Activated CD8-positive, alpha-beta memory T cell treated with anti-CD3 and anti-CD28 coated beads for 4 hours (primary cell): ENCODE results near the gene CCDC73.
A peak's percentile ranks its signal among the peaks of the same experiment; 100 is the strongest.
"Not testable (repeated sequence)": the region's sequence is repeated elsewhere in the genome, so short reads cannot be mapped to it uniquely, and the experiment has no call there.

ENCODE experiments used
- DNase-seq, 2 donors: peaks; one replicate each; pipeline ENCODE4 v3.0.0-alpha.2; 2020; ENCODE audit warnings: low read depth in 2 of 2

CCDC73 gene

DNA sequence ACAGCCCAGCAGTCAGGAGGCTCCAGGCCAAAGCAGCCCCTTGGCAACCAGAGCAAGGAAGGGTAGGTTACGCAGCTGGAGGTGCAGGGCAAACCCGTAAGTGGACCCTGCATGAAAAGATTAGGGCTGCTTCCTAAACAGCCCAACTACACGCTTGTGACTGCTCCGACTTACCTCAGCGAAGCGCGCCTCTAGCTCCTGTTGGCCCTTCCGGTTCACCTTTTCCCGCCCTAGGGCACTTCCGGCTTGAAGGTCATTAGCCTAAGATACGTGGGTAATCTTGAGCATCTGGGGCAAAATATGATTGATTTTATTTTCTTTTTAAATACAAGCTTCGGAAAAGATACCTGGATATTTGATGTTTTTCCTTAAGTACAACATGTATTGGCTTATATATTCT lies at the start of gene CCDC73:
Gene CCDC73 (minus strand): TSS at position 224 of the 400 bp plus-strand sequence. CDS start 34,419 bp downstream, outside the sequence.
- DNase-seq: no peak

DNA sequence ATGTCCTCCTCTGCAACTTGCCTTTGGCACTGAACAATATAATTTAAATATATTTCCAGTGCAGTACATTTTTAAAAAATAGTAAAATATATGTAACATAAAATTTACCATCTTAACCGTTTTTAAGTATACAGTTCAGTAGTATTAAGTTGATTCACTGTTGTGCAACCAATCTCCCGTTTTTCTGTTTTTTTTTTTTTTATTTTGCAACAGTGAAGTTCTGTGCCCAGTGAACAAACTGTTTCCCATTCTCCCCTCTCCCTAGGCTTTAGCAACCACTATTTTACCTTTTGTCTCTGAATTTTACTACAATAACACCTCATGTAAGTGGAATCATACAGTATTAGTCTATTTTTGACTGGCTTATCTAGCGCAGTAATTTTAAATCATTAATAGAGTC lies 49.1 kb upstream of the CCDC73 start:
- DNase-seq: no peak

DNA sequence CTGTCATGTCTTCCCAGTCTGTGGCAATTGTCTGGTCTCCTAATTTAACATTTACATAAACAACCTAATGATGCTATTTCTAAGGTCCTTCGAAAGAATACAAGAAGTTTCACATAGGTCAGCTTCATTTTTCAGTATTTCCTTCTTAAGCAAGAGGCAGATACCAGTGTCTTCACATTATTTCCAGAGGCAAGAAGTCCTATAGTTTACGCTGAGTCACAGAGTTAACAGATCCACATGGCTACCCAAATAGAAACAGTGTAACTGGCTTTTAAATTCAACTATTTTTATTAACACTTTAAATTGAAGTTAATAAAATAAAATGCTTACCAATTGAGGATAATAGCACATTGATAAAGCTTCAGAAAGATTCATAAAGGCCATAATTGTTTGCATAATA lies 46.1 kb upstream of the CCDC73 start:
- no peak for DNase-seq

DNA sequence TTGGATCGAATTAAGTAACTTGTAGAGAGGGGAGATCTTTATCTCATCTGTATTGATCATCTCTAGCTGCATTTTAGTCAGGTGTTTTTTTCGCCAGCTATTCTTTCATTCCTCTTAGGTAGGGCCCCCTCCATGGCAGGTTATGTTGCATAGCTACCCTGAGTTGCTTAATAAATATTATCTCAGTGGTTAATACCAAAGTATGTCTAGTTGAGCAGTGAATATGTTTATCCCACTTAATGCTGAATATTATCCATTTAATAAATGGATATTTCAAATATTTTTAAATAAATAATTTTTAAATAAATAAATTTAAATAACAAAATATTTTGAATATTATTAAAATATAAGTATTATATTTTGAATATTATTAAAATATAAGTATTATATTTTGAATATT lies 44.8 kb upstream of the CCDC73 start:
- no peak for DNase-seq

DNA sequence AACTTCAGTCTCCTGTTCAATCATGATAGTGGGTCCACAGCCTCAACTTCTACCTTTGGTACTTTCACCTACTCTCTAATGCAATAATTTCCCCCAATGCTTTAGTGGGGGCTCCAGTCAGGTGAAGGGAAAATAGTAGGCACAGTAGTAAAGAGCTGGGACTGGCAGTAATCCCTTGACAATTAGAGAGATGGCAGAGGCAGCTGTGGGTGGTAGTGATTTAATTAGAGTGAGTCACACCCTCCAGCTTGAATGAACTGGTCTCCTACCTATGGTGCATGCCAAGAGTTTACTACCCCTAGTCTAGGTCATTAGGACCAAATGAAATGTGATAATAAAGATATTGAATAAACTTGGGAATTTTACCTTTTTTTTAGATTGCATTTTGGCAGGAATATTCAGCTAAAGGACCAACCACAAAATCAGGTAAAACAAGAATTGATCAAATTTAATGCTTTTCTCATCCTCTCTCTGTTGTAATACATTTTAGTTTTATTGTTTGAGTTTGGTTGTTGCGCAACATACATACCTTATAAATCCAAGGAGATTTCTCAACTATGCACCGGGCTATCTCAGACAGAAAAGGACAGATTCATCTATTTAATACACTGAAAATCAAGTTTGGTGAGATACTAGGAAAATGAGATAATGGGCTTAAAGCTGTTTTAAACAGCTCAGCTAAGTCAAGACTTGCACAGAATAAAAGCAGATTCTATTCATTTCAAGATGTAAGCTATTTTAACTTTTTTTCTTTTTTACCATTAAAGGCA lies 44.2 kb upstream of the CCDC73 start:
- no peak for DNase-seq

DNA sequence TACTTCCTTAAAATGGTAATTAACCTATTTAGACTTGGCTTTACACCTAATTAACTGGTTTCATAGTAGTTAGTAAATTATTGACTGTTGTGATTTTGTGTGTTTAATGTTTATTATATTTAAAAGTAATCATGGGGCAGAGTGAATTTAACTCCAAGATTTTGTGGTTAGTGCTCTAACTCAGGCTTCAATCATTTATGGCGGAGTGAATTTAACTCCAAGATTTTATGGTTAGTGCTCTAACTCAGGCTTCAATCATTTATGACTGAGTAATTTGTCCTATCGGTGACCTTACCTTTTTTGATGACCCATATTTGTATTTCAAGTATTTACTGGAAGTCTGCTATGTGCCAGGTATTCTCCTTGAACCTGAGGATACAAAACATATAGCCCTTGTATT lies 42.5 kb upstream of the CCDC73 start:
- DNase-seq: no peak

DNA sequence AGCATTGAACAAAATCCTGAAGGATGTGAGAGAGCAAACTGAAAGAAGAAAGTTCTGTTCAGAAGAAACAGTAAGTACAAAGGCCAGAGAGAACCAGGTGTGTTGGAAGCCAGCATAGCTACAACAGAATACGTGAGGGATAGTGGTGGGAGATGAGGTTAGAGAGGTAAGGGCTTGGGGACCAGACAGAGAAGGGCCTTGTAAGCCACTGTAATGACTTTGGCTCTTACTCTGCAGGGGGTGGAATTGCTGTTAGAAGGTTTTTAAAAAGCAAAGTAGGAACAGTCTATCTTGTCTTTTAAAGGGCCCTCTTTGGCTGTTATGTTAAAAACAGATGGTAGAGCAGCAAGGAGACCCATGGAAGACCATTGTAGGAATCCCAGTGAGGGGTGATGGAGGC lies 39.5 kb upstream of the CCDC73 start:
- no peak for DNase-seq

DNA sequence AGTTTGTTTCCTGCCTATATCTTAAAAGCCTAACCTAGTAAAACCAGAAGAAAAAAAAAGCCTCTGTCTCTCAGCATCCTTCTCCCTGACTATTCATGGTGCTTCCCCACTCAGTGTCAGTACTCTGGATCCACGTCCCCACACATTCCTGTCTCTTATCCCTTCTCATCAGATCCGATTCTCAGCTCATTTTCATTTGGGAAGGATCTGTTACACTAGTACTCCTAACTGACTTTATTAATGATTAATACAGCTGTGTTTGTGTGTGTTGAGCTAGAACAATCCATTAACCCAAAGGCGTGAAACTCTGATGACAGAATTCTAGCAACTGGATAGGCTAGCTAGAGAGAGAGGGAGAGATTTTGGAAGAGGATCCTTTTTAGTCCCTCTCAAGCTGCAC lies 36.8 kb upstream of the CCDC73 start:
- DNase-seq: no peak

DNA sequence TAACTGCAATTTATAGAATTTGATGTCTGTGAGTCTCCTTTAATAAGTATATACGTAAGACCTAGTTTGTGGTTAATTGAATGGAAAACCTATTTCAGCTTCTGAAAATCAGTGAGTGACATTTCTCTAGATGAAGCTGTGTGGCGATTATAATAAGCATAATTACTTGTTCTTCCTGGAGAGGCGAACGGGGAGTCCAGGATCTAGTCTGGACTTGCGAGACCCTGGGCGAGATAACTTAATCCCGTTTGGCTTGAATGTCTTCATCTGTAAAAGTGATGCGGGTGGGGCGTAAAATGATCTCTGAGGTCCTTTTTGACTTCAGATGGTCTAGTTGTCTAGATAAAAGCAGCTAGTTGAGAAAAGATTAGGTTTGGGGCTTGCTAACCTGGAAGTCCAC lies 36.3 kb upstream of the CCDC73 start:
- DNase-seq: no peak

DNA sequence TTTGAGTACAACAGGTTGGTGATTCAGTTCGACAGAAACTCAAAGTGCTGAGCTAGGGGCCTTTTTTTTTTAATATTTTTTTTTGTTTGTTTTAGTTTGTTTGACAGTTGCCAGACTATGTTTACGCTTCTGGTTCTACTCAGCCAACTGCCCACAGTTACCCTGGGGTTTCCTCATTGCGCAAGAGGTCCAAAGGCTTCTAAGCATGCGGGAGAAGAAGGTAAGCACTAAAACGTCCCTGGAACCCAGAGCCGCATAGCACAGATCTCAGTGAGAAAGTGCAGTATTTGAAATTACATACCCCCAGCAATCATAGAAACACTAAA lies 35.9 kb upstream of the CCDC73 start:
- no peak for DNase-seq

DNA sequence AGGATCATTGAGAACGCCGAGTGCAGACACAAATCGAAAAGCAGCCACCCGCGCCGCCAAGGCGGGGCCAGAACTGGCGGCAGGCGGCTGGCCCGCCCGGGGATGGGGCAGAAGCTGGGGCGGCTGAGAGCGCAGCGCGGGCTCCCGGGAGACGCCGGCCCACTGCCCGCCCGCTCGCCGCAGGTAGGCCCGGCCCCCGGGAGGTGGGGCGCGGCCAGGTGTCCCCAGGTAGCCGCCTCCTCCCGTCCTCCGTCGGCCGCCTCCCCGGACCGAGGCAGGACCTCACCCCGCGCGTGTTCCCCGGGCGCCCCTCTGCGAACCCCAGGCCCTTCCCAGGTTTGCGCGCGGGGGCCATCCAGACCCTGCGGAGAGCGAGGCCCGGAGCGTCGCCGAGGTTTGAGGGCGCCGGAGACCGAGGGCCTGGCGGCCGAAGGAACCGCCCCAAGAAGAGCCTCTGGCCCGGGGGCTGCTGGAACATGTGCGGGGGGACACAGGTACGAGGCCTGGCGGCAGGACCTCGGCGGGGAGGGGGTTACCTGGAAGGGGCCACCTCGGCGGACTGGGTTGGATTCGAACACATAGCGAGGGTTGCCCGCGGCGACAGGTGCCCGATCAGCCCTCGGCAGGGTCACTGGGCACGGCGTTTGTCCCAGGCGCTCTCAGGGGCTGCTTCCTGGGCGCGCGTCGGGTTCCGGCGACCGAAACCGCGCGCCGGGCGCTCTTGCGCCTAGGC lies 35.4 kb upstream of the CCDC73 start, which contains the start of gene PRRG4:
Gene PRRG4 (plus strand): TSS at position 248 of the 733 bp plus-strand sequence. CDS start 603 bp downstream, outside the sequence.
- DNase-seq: no peak

DNA sequence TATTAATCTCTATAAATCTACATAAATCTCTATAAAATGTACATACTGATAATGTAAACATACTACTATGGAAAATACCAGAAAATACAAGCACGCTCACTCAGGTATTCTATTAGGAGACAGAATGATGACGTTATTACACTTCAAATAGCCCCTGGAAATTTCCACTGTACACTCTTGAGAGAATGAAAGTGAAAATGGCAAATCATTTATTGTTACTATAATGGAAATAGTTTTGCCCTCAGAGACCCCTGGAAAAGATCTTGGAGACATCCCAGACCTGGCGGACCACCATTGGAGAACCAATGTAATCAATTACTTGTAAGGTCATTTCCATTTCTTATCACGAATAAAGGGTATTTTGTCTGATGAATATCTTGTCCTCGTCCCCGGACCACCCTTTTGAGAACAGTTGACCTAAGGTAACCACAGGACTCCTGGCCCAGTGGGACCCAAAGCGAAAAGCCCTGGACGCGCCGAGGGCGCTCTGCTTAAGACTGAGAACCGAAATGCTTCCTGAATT lies 34.8 kb upstream of the CCDC73 start:
- DNase-seq: no peak

DNA sequence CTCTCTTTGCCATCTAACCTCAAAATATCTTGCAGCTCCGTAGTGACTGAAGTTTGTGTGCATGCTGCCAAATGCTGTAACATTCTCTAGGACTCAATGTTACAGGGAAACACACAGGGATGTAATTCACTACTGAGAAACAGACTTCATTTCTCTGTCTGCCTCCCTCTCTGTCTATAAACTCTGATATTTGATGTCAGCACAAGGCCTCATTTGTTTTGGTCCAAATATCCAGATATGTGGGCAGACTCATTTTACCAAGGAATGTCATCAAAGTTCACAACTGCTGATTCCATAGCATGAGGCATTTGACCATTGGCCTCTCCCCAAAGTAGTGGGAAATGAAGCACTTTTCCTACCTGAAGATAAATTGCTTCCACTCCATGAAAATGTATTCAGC lies 32.8 kb upstream of the CCDC73 start:
- no peak for DNase-seq

DNA sequence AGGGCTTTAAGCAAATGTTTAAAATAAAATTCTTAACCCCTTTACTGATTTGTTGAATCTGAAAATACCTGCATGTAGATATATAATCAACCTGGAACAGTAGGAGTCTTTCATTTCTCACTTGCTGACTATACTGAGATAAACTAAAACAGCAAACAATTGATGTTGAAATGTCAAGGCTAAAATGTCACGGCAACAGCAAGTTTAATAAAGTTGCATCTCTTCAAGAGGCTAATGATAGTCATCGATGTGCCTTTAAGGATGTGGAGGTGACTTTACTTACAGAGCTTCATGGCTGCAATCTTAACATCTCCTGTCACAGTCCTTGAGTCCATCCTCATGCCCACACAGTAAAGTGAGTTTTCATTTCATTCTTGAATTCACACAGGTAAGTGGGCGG lies 31.7 kb upstream of the CCDC73 start:
- DNase-seq: no peak

DNA sequence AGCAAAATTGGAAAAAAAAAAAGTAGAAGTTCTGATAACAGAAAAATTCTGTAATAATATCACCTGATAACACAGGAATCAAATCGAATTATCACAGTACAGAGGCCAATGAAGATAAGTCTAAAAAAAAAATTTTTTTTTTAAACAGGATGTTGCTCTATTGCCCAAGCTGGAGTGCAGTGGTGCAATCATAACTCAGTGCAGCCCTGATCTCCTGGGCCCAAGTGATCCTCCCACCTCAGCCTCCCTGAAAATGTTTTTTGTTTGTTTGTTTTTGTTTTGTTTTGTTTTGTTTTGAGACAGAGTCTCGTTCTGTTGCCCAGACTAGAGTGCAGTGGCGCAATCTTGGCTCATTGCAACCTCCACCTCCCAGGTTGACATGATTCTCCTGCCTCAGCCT lies 29.2 kb upstream of the CCDC73 start:
- DNase-seq: not testable (repeated sequence)

DNA sequence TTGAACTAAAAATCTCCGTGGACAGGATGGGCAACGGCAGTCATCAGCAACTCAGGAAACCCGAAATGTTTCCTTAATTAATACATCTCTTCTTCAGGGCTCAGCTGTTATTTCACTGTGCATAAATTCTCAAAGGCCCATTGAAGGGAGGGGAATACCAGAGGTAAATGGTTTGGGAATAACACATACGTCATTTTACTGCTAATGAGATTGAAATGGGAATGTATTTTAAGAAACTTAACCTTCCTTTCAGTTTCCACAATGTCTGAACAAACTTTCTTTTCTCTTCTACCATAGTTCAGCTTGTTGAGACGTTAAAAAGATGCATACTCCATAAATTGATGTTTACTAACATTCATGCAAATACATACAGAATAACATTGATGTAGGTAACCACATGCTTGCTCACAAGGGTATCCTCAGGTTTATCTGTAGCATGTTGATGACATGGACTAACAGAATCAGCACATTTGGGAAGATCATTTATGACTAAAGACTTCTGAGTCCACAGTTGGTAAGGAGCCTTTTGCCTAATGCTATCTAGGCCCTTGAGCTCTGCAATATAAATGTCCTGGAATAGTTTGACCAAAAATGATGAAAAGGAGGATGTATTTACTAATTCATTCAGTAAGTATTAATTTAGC lies 27.6 kb upstream of the CCDC73 start:
- no peak for DNase-seq

DNA sequence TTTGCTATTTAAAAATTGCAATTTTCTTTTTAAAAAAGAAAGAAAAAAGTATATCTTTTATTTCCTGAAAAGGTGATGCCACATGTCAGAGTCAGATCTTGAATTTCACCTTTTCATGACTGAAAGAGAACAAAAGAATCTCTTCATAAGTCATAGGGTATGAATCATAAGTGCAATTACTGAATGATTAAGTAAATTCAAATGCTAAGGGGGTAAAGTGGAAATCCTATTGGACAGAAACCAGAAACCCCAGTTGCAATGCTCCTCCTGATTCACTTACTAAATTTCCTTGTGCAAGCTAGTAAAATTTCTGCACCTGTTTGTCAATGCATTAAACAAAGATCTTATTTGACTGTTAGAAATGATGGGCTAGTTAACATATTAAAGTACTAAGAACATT lies 27.1 kb upstream of the CCDC73 start:
- no peak for DNase-seq

DNA sequence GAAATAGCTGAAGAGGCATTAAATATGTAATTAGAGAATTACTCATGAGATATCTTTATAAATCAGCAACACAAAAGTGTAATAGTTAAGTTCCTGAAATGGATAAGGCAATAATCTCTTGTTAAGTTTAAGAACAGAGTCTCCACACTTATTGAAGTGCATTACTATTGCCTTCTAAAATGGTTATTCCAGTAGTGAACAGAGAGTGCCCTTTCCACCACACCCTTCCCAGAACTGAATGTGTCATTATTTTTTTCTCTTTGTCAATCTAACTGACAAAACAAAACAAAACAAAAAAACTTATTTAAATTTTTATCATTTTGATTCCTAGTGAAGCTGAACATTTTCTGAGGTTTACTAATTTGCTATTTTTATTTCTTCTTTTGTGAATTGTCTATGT lies 26.0 kb upstream of the CCDC73 start:
- DNase-seq: no peak

DNA sequence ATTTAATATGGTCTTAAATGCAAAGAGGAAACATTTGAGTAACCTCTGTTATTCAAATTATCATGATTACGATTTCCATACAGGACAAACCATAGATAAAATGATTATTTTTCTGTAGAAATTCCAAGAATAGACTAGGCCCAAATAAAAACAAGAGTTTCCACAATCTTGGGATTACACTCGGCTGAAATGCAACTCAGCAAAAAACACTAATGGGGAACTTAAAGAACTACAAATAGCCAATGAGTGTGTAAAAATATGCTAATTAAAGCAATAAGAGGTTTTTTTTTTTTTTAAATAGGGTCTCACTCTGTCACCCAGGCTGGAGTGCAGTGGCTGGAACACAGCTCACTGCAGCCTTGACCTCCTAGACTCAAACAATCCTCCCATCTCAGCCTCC lies 24.7 kb upstream of the CCDC73 start:
- DNase-seq: no peak

DNA sequence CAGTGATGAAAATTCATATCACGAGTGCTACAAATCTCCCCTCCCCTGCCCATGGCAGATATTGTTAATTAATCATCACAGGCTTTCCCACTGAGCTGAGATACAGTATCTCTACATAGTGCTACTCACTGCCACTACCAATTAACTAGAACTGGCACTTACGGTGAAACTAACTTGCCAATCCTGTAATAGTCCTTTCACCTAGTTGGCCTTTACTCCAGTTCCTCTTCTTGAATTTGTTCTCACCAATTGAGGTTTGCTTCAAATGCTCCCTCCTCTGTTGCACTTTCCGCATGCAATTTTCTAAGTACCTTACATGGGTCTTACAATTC lies 23.4 kb upstream of the CCDC73 start:
- no peak for DNase-seq

DNA sequence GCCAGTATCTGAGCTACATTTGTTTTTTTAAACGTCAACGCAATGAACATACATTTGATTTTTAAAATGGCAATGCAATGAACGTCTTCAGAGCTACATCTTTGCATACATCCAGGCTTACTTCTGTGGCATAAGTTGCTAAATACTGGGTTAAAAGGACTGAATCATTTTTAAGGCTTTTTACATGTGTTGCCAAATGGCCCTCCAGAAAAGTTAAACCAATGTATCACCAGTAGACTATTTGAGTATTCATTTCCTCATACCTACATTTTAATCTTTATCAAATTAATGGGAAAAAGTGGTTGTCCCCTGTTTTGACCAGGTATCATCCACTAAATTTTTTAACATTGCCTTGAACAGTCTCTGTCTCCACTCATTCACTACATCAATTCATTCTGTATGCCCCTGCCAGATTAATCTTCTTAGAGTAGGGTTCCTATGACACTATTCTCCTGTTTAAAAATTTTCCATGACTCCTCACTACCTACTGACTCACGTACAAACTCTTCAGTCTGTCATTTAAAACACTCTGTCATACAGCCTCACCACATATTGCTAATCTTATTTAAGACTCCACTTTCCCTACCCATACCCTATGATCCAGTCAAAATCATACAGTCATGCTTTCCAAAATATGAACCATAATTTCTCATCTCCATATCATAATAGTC lies 22.9 kb upstream of the CCDC73 start:
- no peak for DNase-seq

DNA sequence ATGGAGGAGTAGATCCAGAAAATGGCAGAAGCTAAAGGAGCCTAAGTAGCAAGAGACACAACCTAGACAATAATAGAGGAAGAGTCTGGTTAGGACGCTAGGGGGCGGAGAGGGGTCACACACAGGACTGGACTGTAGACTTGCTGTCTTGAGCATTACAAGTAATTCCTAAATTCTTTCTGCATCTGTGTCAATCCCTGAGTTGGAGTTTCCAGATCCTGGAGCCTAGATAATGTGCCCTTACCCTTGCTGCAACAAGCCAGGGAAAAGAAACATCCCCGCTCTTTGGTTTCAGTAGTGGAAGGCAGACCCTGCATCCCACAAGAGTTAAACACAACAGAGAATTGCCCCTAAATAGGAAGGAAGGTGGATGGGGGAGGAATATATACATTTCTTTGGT lies 14.9 kb upstream of the CCDC73 start:
- peak in 1 of 2 donors; percentile 13 for DNase-seq
